ENCODE results near the gene PPP6R2. TPM values are rescaled to one million over a fixed set of nuclear protein-coding genes. Genes with fewer than 3 reads are reported as not detected.

Gene PPP6R2
- total RNA-seq, 1 donor from 2014 or later = 32.6 TPM

GRCh38 chr22:50298937-50299784 is 44.0 kb upstream of the PPP6R2 start:
- Mint-ChIP-seq H3K4me1 (peaks cover 36% of the 10 kb centered on the region), H3K9me3 (no peaks in the 10 kb centered on the region), H3K27ac (no peak overlapping the region), H3K27me3 (ENCODE audit: insufficient read depth, low read depth) (peaks cover 6% of the 10 kb centered on the region), H3K4me3 (peak overlapping the region; percentile 33), H3K36me3 (peaks cover 2% of the 10 kb centered on the region)
- H3K4me3 ChIP-seq = peak overlapping the region; percentile 53
- peaks cover 24% of the 10 kb centered on the region for H3K27me3 ChIP-seq
- no peaks in the 10 kb centered on the region for H3K36me3 ChIP-seq
- no peak overlapping the region for H2AFZ ChIP-seq (replicated peaks)
- no peak for TF ChIP-seq EZH2phosphoT487 (IDR thresholded peaks at IDR 0.05)
- TF ChIP-seq EZH2 (IDR thresholded peaks at IDR 0.05) = no peak
- TF ChIP-seq, protein P1, sequence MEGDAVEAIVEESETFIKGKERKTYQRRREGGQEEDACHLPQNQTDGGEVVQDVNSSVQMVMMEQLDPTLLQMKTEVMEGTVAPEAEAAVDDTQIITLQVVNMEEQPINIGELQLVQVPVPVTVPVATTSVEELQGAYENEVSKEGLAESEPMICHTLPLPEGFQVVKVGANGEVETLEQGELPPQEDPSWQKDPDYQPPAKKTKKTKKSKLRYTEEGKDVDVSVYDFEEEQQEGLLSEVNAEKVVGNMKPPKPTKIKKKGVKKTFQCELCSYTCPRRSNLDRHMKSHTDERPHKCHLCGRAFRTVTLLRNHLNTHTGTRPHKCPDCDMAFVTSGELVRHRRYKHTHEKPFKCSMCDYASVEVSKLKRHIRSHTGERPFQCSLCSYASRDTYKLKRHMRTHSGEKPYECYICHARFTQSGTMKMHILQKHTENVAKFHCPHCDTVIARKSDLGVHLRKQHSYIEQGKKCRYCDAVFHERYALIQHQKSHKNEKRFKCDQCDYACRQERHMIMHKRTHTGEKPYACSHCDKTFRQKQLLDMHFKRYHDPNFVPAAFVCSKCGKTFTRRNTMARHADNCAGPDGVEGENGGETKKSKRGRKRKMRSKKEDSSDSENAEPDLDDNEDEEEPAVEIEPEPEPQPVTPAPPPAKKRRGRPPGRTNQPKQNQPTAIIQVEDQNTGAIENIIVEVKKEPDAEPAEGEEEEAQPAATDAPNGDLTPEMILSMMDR (IDR thresholded peaks at IDR 0.05) = no peak
- peaks cover 98% of the 10 kb centered on the region for H4K20me1 ChIP-seq (ENCODE audit: low read depth)
- no peaks in the 10 kb centered on the region for H3K9me3 ChIP-seq (ENCODE audit: low read depth)
- DNase-seq (ENCODE audit: low spot score) = peak; percentile 56
- peaks cover 10% of the 10 kb centered on the region for H3F3A ChIP-seq (ENCODE audit: low read depth)
- H3K9ac ChIP-seq = no peak overlapping the region
- peaks cover 75% of the 10 kb centered on the region for H3K79me2 ChIP-seq (ENCODE audit: low read depth)
- no peak overlapping the region for H3K27ac ChIP-seq
- H3K4me2 ChIP-seq = peak overlapping the region; percentile 94
- H3K4me1 ChIP-seq = peaks cover 28% of the 10 kb centered on the region

GRCh38 chr22:50299785-50300619 is 43.1 kb upstream of the PPP6R2 start:
- Histone ChIP-seq H3K9ac (no peak overlapping the region), H3K4me1 (peaks cover 30% of the 10 kb centered on the region), H3K79me2 (ENCODE audit: low read depth) (peaks cover 76% of the 10 kb centered on the region), H3K27me3 (peaks cover 24% of the 10 kb centered on the region), H3K4me3 (peak overlapping the region; percentile 53), H2AFZ (replicated peaks) (no peak overlapping the region), H3K36me3 (no peaks in the 10 kb centered on the region), H4K20me1 (ENCODE audit: low read depth) (peaks cover 98% of the 10 kb centered on the region), H3F3A (ENCODE audit: low read depth) (peaks cover 6% of the 10 kb centered on the region), H3K4me2 (peak overlapping the region; percentile 94), H3K27ac (no peak overlapping the region), H3K9me3 (ENCODE audit: low read depth) (no peaks in the 10 kb centered on the region)
- Mint-ChIP-seq H3K4me1 (peaks cover 34% of the 10 kb centered on the region), H3K27ac (no peak overlapping the region), H3K4me3 (no peak overlapping the region), H3K27me3 (ENCODE audit: insufficient read depth, low read depth) (peaks cover 6% of the 10 kb centered on the region), H3K36me3 (peaks cover 2% of the 10 kb centered on the region), H3K9me3 (no peaks in the 10 kb centered on the region)
- DNase-seq (ENCODE audit: low spot score) = peak; percentile 67
- TF ChIP-seq, protein P1 (IDR thresholded peaks at IDR 0.05) = no peak
- TF ChIP-seq EZH2phosphoT487 (IDR thresholded peaks at IDR 0.05) (peak; percentile 66), EZH2 (IDR thresholded peaks at IDR 0.05) (peak; percentile 76)

DNA sequence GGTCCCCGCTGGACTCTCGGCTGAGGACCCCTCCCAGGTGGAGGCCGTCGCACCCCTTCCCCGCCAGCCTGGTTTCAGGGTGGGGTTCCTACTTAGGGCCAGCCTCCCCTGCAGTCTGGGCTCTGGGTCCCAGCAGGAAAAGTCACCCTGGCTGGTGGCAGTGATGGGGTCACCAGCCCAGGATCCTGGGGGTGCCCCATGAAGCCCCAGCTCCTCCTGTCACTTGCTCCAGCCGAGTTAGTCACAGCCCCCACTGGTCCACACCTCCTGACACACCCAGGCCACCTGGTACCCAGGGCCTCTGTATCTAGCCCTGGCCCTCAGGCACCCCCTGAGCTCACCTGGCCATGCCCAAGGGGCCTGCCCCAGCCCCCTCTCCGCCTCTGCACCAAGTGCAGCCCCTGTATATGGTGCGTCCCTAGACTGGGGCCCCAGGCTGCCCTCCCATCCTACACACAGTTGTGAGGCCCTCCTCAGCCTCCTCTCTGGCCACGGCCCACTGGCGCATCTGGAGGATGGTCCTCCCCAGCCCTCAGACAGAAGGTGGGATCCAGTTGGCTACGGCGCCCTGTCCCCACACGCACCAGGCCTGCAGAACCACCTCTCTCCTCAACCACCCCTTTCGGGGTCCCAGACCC is 42.4 kb upstream of the PPP6R2 start:
- Histone ChIP-seq H3K79me2 (ENCODE audit: low read depth) (peaks cover 78% of the 10 kb centered on the region), H3K9me3 (ENCODE audit: low read depth) (no peaks in the 10 kb centered on the region), H3K4me1 (peaks cover 33% of the 10 kb centered on the region), H3K4me2 (peak overlapping the region; percentile 94), H3K27ac (no peak overlapping the region), H3K27me3 (peaks cover 24% of the 10 kb centered on the region), H3F3A (ENCODE audit: low read depth) (no peaks in the 10 kb centered on the region), H4K20me1 (ENCODE audit: low read depth) (peaks cover 98% of the 10 kb centered on the region), H3K36me3 (no peaks in the 10 kb centered on the region), H3K9ac (no peak overlapping the region), H2AFZ (replicated peaks) (no peak overlapping the region), H3K4me3 (peak overlapping the region; percentile 53)
- H3K4me1 Mint-ChIP-seq = peaks cover 30% of the 10 kb centered on the region
- H3K9me3 Mint-ChIP-seq = no peaks in the 10 kb centered on the region
- TF ChIP-seq EZH2phosphoT487 (IDR thresholded peaks at IDR 0.05) = no peak
- no peak for TF ChIP-seq EZH2 (IDR thresholded peaks at IDR 0.05)
- TF ChIP-seq, protein P1 (IDR thresholded peaks at IDR 0.05) = no peak
- no peak for DNase-seq (ENCODE audit: low spot score)
- H3K27ac Mint-ChIP-seq = no peak overlapping the region
- H3K4me3 Mint-ChIP-seq = peak overlapping the region; percentile 59
- H3K27me3 Mint-ChIP-seq (ENCODE audit: insufficient read depth, low read depth) = peaks cover 6% of the 10 kb centered on the region
- H3K36me3 Mint-ChIP-seq = no peaks in the 10 kb centered on the region
